Subcutaneous adipose tissue (tissue), 4 donors: ENCODE measurements around the gene CTRL. TPM values are rescaled to one million over a fixed set of nuclear protein-coding genes. Genes with fewer than 3 reads are reported as not detected.

ENCODE experiments used
- total RNA-seq, 4 donors: library from RNA; depleted of rRNA; stranded (reverse); fragments of >200 nt; gene quantifications; one replicate each; pipeline ENCODE4 v1.1.0, GENCODE V29; 2016
- TF ChIP-seq, protein P1 (sequence below): fragments of 450-650 bp; IDR thresholded peaks from one replicate; pipeline ENCODE4 v1.5.1; 2016; ENCODE audit warnings: low read depth, mild to moderate bottlenecking, control low read depth, antibody characterized with exemption, moderate library complexity

The CTRL gene
- total RNA-seq, 4 donors from 2014 or later, result 0.85 to 4.1 (median 0.88) TPM; not detected in 1

DNA sequence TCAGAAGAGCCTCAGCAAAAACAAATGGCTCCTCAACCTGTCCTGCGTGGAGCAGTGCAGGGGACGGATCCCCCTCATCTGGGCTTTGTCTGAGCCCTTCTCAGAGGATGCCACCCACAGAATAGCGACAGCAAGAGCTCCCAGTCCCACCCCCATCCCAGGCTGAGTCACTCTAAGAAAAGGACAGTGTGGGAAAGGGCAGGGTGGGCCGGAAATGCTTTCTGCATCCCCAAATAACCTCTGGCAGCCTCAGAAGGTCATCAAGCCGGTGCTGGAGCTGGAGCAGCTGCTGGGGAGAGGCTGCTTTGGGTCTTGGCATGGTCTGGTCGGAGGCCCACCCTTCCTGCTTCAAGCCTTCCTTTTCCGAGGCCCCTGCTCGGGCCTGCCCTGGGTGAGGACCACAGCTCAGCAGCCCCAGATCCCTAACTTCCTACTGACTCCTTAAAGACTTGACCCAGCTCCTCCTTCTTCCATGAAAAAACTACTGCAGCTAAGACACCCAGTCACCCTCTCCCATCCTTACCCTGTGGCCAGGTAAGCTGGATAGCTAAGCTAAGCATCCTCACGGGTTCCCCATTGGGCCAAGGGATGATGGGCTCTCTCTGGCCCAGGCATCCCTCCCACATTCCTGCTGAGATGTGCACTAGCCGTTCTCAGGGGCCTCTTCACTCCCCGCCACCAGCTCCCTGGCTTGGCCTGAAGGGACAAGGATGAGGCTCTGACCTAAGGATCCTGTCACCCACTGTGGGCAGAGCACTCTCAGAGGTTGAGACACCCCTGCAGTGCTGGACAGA, 28.1 kb upstream of the CTRL start:
- TF ChIP-seq, protein P1, sequence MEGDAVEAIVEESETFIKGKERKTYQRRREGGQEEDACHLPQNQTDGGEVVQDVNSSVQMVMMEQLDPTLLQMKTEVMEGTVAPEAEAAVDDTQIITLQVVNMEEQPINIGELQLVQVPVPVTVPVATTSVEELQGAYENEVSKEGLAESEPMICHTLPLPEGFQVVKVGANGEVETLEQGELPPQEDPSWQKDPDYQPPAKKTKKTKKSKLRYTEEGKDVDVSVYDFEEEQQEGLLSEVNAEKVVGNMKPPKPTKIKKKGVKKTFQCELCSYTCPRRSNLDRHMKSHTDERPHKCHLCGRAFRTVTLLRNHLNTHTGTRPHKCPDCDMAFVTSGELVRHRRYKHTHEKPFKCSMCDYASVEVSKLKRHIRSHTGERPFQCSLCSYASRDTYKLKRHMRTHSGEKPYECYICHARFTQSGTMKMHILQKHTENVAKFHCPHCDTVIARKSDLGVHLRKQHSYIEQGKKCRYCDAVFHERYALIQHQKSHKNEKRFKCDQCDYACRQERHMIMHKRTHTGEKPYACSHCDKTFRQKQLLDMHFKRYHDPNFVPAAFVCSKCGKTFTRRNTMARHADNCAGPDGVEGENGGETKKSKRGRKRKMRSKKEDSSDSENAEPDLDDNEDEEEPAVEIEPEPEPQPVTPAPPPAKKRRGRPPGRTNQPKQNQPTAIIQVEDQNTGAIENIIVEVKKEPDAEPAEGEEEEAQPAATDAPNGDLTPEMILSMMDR, result no peak

DNA sequence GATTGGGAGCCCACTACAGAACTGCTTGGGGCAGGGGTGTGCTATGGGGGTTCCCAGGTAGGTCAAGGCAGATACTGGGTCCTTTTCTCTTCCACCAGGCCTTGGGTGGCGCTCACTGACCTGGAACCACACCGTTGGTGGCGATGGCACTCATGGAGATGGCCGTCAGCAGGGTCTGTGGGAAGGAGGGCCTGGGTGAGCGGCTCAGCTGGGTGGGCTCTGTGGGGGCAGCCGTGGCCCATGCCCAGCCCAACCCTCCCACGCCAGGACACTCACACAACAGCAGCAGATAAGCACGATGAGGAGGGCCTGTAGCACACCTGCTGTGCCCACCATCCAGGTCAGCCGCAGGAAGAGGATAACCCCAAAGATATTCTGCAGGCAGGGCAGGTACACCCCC, 26.0 kb upstream of the CTRL start:
- TF ChIP-seq, protein P1, result no peak

DNA sequence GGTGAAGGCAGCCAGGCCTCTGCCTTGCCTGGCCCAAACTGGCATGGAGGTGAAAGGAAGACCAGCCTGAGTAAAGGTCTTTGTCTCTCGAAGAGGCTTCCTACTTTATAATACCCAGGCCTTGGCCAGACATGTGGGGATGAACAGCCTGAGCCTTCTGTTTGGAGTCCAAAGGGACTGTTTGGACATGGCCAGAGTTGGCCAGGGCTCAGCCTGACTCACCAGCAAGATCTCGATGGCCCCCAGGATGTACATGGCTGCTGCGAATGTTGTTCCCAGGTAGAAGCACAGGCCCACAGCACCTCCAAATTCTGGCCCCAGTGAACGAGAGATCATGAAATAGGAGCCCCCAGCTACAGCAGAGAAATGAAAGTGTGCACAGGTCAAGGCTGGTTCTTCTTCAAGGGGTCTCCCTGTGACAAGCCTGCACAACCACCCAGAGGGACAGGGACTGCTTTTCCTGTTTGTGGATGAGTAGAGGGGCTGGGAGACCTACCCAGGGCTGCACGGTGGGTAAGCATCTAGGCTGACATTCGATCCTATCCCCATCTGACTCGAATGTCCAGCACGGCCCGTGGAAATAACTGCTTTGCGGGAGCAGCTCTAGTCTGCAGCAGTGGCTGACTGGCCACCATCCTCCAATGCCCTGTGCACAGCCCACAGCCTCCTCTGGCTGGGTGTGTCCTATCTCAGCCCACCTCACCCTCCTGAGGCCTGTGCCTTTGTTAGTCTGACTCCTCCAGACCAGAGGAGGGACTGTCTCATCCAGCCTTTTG, 22.9 kb upstream of the CTRL start:
- TF ChIP-seq, protein P1, result no peak

DNA sequence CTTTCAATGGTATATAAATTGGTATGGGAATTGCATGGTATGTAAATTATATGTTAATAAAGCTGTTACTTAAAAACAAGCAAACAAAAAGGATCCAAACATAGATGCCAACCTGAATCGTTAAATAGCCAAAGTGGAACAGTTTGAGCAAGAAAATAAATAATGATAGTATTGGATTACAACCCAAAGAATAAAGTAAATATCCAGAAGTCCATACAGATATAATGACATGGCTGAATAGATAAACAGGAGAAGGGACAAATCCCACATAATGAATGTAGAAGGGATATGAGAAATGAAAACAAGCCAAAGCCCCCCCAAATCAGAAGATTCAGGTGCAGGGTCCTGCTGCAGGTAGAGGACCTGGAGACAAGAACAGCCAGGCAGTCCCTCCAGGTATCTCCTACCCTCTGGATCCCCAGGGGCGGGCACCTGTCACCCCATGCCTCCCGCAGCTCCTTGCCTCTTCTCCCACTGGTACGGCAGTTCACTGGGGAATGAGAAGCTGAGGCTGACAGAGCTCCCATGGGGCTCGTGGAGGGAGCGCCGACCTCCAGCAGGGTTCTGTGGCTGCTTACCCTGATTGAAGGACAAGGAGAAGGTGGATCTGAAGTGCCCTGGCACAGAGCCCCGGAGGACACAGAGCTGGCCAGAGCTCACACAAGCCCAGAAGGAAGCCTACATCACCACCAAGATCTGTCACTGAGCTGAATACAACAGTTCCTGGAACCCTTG, 22.1 kb upstream of the CTRL start:
- TF ChIP-seq, protein P1, result no peak

DNA sequence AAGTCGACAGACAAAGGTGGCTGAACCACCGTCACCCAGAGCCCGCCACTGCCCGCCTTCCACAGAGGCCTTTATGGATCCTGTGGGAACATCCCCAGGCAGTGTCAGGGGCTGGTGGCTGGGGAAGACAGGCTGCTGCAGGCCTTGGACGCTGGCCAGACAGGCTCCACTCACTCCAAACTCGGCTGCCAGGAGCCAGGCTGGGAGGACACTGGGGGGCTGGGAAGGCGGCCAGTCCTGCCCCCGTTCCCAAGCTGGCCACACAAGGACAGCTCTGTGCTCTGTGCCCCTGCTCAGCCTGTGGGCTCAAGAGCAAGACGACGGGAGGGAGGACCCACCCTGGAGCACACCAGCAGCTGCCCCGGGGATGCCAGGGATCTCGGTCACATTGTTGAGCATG, 19.8 kb upstream of the CTRL start:
- TF ChIP-seq, protein P1, result no peak

DNA sequence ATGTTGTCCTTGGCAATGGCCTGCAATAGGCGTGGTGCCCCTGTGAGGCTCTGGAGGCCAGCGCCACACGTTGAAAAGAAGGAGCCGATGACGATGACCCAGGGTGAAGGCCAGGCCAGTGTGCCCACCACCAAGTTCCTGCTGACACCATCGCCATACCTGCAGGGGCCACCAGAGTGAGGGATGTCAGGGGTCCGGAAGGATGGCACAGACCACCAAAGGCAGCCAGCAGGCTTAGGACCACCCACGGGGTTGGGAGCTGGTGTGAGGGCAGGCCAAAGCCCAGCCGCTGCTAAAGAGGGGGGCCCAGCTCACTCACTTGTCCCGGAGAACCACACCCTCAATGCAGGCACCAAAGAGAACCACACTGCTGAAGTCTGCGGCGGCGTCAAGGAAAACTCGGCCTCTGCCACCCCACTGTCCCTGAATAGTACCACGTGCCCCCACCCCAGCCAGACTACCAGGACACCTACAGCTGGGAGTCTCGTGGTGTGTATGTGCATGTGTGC, 18.7 kb upstream of the CTRL start:
- TF ChIP-seq, protein P1, result no peak
